Measurements from ENCODE around the gene DMRT1.

GRCh38 chr9:880725-881124, 39.2 kb downstream of the DMRT1 start:
- TF ChIP-seq CTCF (IDR thresholded peaks at IDR 0.05) (no peak), POLR2A (IDR thresholded peaks at IDR 0.05) (no peak)
